ENCODE measurements around the gene SLC25A3. TPM values are rescaled to one million over a fixed set of nuclear protein-coding genes. Genes with fewer than 3 reads are reported as not detected.
"Not testable (repeated sequence)": the region's sequence is repeated elsewhere in the genome, so short reads cannot be mapped to it uniquely, and the experiment has no call there.

Gene SLC25A3
- total RNA-seq, result 530 and 561 TPM in 2 replicates
- long read RNA-seq, full-length matches to known transcripts, result 2,644 of 2,696 reads
- long read RNA-seq, partial matches to known transcripts, result 13 of 2,696 reads
- long read RNA-seq, other reads (novel, unspliced or antisense), result 39 of 2,696 reads

DNA sequence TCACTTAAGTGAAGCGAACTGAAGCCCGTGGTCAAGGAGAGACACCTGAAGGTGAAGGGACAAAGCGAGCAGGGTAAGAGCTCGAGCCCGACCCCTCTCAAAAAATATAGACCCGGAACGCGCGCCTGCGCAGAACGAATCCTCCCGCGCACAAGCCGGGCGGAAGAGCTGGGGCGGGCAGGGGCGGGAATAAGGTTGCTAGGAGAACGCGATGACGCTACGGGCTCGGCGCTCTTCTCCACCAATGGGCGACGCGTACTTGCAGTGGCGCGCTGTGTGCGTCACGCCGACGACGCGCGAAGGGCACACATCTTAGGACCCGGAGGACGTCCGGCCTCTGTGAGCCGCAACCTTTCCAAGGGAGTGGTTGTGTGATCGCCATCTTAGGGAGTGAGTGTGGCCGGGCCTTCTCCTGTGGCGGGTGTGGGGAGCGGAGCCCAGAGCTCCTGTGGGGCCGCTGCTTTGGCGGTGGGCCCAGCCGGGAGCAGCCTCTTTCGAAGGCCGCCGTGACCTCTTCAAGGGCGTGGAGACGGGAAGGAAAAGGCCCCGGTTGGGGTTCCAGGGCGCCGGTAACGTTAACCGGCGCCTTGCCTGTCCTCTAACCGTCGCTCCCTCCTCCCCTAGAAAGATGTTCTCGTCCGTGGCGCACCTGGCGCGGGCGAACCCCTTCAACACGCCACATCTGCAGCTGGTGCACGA lies at the start of gene SLC25A3:
Gene SLC25A3, plus strand, starts transcription at position 336 of the 699 bp plus-strand sequence. Its CDS starts 293 bp downstream, at position 629.
- Mint-ChIP-seq H3K9me3 (ENCODE audit: low read depth) (no peaks in the 10 kb centered on the region), H3K4me1 (ENCODE audit: low read depth) (peaks cover 18% of the 10 kb centered on the region), H3K4me3 (ENCODE audit: low read depth) (peak within 1 kb of the TSS; percentile 96), H3K27me3 (no peaks in the 10 kb centered on the region), H3K27ac (peak within 1 kb of the TSS; percentile 100), H3K36me3 (ENCODE audit: insufficient read depth) (peaks cover 10% of the 10 kb centered on the region)
- TF ChIP-seq, protein P1, sequence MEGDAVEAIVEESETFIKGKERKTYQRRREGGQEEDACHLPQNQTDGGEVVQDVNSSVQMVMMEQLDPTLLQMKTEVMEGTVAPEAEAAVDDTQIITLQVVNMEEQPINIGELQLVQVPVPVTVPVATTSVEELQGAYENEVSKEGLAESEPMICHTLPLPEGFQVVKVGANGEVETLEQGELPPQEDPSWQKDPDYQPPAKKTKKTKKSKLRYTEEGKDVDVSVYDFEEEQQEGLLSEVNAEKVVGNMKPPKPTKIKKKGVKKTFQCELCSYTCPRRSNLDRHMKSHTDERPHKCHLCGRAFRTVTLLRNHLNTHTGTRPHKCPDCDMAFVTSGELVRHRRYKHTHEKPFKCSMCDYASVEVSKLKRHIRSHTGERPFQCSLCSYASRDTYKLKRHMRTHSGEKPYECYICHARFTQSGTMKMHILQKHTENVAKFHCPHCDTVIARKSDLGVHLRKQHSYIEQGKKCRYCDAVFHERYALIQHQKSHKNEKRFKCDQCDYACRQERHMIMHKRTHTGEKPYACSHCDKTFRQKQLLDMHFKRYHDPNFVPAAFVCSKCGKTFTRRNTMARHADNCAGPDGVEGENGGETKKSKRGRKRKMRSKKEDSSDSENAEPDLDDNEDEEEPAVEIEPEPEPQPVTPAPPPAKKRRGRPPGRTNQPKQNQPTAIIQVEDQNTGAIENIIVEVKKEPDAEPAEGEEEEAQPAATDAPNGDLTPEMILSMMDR (IDR thresholded peaks at IDR 0.05; ENCODE audit: unreplicated experiment), result no peak
- peak; percentile 89 for DNase-seq (ENCODE audit: low spot score, unreplicated experiment)

DNA sequence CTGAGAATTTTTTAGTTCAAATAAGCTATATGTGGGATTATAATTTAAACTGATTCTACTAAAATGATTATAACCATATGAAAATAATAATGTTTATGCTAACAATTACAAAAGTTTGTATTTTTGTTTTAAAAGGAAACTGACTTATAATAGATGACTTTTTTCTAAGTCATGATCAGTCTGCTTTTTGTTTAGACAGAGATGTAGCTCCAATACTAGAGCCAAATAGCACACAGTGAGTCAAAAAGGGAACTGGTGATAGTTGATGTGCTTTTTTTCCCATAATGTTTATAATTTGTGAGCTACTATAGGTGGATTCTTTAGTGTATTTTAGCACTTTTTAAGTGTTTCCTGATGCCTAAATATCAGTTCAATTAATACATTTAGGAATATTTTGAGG lies 49.8 kb upstream of the SLC25A3 start:
- H3K27ac Mint-ChIP-seq, result no peak overlapping the region
- no peak for DNase-seq (ENCODE audit: low spot score, unreplicated experiment)
- TF ChIP-seq, protein P1 (IDR thresholded peaks at IDR 0.05; ENCODE audit: unreplicated experiment), result no peak
- H3K36me3 Mint-ChIP-seq (ENCODE audit: insufficient read depth), result peaks cover 26% of the 10 kb centered on the region
- no peaks in the 10 kb centered on the region for H3K9me3 Mint-ChIP-seq (ENCODE audit: low read depth)
- no peaks in the 10 kb centered on the region for H3K27me3 Mint-ChIP-seq
- H3K4me3 Mint-ChIP-seq (ENCODE audit: low read depth), result no peak overlapping the region
- H3K4me1 Mint-ChIP-seq (ENCODE audit: low read depth), result peaks cover 2% of the 10 kb centered on the region

DNA sequence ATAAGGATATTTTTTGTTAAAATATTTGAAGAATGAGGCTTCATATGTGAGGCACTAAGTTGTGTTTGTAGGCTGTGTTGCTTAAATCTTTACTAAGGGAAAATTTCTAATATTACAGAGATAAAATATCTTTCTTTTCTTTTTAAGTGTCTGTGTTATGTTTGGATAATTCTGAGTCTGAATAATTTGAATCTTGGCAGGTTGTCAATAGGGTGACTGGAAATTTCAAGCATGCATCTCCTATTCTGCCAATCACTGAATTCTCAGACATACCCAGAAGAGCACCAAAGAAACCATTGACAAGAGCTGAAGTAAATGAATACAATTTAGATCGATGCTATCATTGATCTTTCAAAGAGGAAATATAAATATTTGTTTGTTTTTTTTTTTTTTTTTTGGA lies 48.7 kb upstream of the SLC25A3 start:
- no peaks in the 10 kb centered on the region for H3K27me3 Mint-ChIP-seq
- H3K4me1 Mint-ChIP-seq (ENCODE audit: low read depth), result peaks cover 2% of the 10 kb centered on the region
- no peak overlapping the region for H3K27ac Mint-ChIP-seq
- TF ChIP-seq, protein P1 (IDR thresholded peaks at IDR 0.05; ENCODE audit: unreplicated experiment), result no peak
- H3K4me3 Mint-ChIP-seq (ENCODE audit: low read depth), result no peak overlapping the region
- no peaks in the 10 kb centered on the region for H3K9me3 Mint-ChIP-seq (ENCODE audit: low read depth)
- DNase-seq (ENCODE audit: low spot score, unreplicated experiment), result no peak
- H3K36me3 Mint-ChIP-seq (ENCODE audit: insufficient read depth), result peaks cover 27% of the 10 kb centered on the region

DNA sequence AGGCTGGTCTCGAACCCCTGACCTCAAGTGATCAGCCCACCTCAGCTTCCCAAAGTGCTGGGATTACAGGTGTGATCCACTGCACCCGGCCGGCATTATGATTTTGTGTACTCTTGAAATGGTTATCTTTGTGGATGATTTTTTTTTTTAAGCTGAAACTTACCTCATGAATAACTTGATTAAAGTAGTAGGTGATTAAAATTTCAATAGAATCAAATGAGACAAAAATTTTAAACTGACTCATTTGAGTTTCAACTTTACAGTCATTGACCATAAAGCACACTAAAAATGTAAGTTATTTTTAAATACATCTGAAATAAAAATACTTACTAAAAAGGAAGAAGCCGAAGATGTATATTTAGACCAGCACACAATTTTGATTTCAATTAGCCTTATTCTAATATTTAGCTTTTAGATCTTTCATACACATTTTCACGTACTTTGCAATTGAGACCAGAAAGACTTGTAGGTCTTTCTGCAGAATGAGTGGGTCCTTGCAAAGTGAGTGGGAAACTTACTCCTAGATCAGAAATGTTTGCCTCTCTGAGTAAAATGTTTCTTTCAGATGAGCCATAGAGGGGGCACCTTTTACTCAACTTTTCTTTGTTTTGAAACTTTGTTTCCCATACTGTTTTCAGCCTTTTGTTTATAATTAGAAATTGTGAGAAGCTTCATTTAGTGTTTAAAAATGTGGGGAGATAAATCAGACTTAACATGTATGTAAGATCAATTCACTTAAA lies 43.9 kb upstream of the SLC25A3 start:
- no peak for DNase-seq (ENCODE audit: low spot score, unreplicated experiment)
- H3K9me3 Mint-ChIP-seq (ENCODE audit: low read depth), result peaks cover 2% of the 10 kb centered on the region
- no peaks in the 10 kb centered on the region for H3K4me1 Mint-ChIP-seq (ENCODE audit: low read depth)
- no peak overlapping the region for H3K4me3 Mint-ChIP-seq (ENCODE audit: low read depth)
- no peak overlapping the region for H3K27ac Mint-ChIP-seq
- TF ChIP-seq, protein P1 (IDR thresholded peaks at IDR 0.05; ENCODE audit: unreplicated experiment), result no peak
- H3K27me3 Mint-ChIP-seq, result no peaks in the 10 kb centered on the region
- peaks cover 31% of the 10 kb centered on the region for H3K36me3 Mint-ChIP-seq (ENCODE audit: insufficient read depth)

DNA sequence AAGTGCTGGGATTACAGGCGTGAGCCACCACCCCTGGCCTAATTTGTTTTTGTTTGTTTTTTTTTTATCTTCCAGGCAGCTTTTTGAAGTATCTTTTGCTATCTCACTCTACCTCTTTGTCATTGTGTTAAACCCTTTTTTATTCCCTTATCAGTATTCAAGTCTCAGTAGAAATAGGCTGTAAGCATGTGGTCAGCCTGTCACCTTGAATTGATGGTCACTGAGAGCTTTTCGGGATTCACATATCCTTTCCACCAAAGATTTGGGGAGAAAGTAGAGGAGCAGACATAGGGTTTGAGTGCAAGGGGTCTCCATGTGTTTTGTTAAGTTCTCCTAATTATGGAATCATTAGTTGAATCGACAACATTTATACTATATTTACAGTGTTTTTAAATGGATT lies 41.7 kb upstream of the SLC25A3 start:
- no peaks in the 10 kb centered on the region for H3K4me1 Mint-ChIP-seq (ENCODE audit: low read depth)
- H3K4me3 Mint-ChIP-seq (ENCODE audit: low read depth), result no peak overlapping the region
- no peak overlapping the region for H3K27ac Mint-ChIP-seq
- TF ChIP-seq, protein P1 (IDR thresholded peaks at IDR 0.05; ENCODE audit: unreplicated experiment), result no peak
- no peak for DNase-seq (ENCODE audit: low spot score, unreplicated experiment)
- H3K27me3 Mint-ChIP-seq, result no peaks in the 10 kb centered on the region
- H3K9me3 Mint-ChIP-seq (ENCODE audit: low read depth), result peaks cover 6% of the 10 kb centered on the region
- H3K36me3 Mint-ChIP-seq (ENCODE audit: insufficient read depth), result peaks cover 28% of the 10 kb centered on the region

DNA sequence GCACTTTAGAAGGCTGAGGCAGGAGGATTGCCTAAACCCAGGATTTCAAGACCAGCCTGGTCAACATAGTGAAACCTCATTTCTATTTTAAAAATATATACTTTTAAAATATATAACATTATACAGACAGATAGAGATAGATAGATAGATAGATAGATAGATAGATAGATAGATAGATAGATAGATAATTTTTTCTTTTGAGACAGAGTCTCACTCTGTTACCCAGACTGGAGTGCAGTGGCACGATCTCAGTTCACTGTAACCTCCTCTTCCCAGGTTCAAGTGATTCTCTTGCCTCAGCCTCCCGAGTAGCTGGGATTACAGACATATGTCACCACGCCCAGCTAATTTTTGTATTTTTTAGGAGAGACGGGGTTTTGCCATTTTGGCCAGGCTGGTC lies 35.4 kb upstream of the SLC25A3 start:
- not testable (repeated sequence) for H3K9me3 Mint-ChIP-seq (ENCODE audit: low read depth); H3K27ac Mint-ChIP-seq; DNase-seq (ENCODE audit: low spot score, unreplicated experiment); H3K4me3 Mint-ChIP-seq (ENCODE audit: low read depth); H3K4me1 Mint-ChIP-seq (ENCODE audit: low read depth); H3K27me3 Mint-ChIP-seq; H3K36me3 Mint-ChIP-seq (ENCODE audit: insufficient read depth)

Data from progenitor cell of endocrine pancreas (in vitro differentiated cells).